ENCODE results near the gene CCL8.

Gene CCL8

GRCh38 chr17:34368196-34368945 lies 49.1 kb downstream of the CCL8 start:
- no peak for DNase-seq

- DNase-seq = no peak
Measured at GRCh38 chr17:34368946-34369500, 49.8 kb downstream of the CCL8 start.

GRCh38 chr17:34369571-34369970 lies 50.3 kb downstream of the CCL8 start:
- no peak for DNase-seq

- no peak for DNase-seq
Measured at GRCh38 chr17:34370376-34370996, 51.3 kb downstream of the CCL8 start.

DNA sequence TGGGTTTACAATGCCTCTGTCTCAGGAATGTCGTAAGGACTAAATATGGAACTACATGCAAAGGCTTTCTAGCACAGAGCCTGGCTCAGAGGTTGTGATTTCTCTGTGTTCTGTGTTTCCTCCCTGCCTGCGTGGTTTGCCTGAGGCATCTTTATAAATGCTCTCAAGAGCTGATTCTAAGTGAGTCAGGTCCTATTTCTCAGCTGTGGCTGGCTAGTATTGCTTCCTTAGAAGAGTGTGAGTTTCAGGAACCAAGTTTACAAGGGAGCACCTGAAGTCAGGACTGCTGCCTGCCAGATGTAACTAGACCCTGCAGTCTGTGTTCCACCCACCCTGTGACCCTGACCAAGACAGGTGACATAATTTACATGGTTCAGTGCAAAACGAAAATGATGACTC lies 51.8 kb downstream of the CCL8 start:
- DNase-seq = no peak
